ENCODE results near the gene CASP3.

The CASP3 gene

DNA sequence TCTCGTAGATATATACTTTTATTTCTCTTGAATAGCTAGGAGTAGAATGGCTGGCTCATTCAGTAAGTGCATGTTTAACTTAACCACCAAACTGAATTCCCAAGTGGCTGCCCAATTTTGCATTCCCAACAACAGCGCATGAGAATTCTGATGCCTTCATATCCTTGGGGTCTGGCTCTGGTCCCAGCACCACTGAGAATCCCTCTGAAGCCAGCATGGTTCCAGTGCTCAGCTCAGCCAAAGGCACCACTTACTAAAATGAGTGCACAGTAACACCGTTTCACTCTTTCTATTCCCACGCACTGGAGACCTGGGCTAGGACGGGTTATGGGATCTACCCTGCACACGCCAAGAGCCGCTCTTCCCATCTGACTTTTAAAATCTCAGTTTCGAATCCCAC lies 60.4 kb downstream of the CASP3 start:
- Histone ChIP-seq H3K36me3 (no peaks in the 10 kb centered on the region), H3K4me3 (no peak overlapping the region), H3K27ac (no peak overlapping the region), H3K4me1 (no peaks in the 10 kb centered on the region), H3K9me3 (no peaks in the 10 kb centered on the region), H3K27me3 (no peaks in the 10 kb centered on the region)
- intact Hi-C loops (cut with DNase I; ENCODE audit: low total_unique reads), result loop anchor here (10.0 kb wide), 1 partner anchor 1656 kb away; no protein-coding TSS in a partner anchor
- DNase-seq, result no peak
- no peak for TF ChIP-seq CTCF (IDR thresholded peaks at IDR 0.05)

DNA sequence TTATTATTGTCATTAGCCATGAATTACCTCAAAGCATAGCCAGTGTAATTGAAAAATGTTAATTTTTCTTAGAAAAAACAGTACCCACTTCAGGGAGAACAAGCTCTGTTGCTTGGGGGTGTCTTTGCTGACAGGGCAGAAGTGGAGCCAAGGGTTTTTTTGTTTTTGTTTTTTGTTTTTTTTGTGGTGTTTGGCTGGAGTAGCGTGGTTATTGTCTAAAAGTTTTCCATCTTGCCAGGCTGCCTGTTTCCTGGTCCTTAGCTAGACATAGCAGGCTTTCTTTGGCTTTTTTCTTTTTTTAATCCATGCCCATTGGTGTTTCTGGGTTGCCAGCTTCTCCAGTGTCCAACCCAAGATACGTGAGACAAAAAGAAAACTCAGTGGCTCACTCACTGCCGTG lies 61.5 kb downstream of the CASP3 start:
- no peak overlapping the region for H3K4me3 ChIP-seq
- H3K27me3 ChIP-seq, result no peaks in the 10 kb centered on the region
- no peak overlapping the region for H3K27ac ChIP-seq
- no peaks in the 10 kb centered on the region for H3K4me1 ChIP-seq
- H3K9me3 ChIP-seq, result no peaks in the 10 kb centered on the region
- no peak for DNase-seq
- H3K36me3 ChIP-seq, result no peaks in the 10 kb centered on the region
- TF ChIP-seq CTCF (IDR thresholded peaks at IDR 0.05), result no peak
- intact Hi-C loops (cut with DNase I; ENCODE audit: low total_unique reads), result loop anchor here (10.0 kb wide), 1 partner anchor 1657 kb away; no protein-coding TSS in a partner anchor

GRCh38 chr4:184587221-184587620 lies 62.0 kb downstream of the CASP3 start:
- no peaks in the 10 kb centered on the region for H3K4me1 ChIP-seq
- H3K27me3 ChIP-seq, result no peaks in the 10 kb centered on the region
- intact Hi-C loops (cut with DNase I; ENCODE audit: low total_unique reads), result loop anchor here (10.0 kb wide), 1 partner anchor 1658 kb away; no protein-coding TSS in a partner anchor
- TF ChIP-seq CTCF (IDR thresholded peaks at IDR 0.05), result no peak
- no peaks in the 10 kb centered on the region for H3K36me3 ChIP-seq
- no peak for DNase-seq
- H3K27ac ChIP-seq, result no peak overlapping the region
- no peaks in the 10 kb centered on the region for H3K9me3 ChIP-seq
- H3K4me3 ChIP-seq, result no peak overlapping the region

- DNase-seq, result no peak
- no peaks in the 10 kb centered on the region for H3K9me3 ChIP-seq
- intact Hi-C loops (cut with DNase I; ENCODE audit: low total_unique reads), result loop anchor here (10.0 kb wide), 1 partner anchor 1661 kb away; no protein-coding TSS in a partner anchor
- no peak overlapping the region for H3K4me3 ChIP-seq
- H3K4me1 ChIP-seq, result no peaks in the 10 kb centered on the region
- H3K27ac ChIP-seq, result no peak overlapping the region
- no peaks in the 10 kb centered on the region for H3K36me3 ChIP-seq
- no peak for TF ChIP-seq CTCF (IDR thresholded peaks at IDR 0.05)
- no peaks in the 10 kb centered on the region for H3K27me3 ChIP-seq
These were observed 65.3 kb downstream of the CASP3 start for GRCh38 chr4:184583738-184584502.

Measured in tibial artery (tissue), 4 donors.